ENCODE results near the gene TTLL11. TPM values are rescaled to one million over a fixed set of nuclear protein-coding genes. Genes with fewer than 3 reads are reported as not detected.

TTLL11 gene
- total and polyA plus RNA-seq, 4 donors, result 1.4 to 4.5 (median 3.6) TPM

DNA sequence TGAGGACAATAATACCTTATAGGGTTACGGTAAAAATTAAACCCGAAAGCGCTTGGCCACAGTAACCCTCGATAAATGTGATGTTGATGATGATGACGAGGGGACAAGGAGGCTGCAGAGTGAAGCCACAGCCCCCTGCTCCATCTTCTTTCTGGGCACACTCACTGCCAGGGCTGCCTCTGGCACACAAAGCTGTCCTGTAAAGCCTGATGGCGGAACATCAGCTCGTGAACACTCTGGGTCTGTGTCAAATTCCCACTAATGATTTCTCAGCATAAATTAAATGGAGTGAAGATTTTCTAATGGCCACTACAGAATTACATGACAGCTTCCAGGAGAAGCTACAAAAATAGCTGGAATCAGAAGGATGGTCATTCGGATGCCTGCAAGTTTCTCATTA, 142.2 kb downstream of the TTLL11 start:
- no peak overlapping the region for H3K9ac ChIP-seq (ENCODE audit: low read depth in 1 of 2, low read length in 2 of 2)
- H3K4me3 ChIP-seq (ENCODE audit: low read depth in 1 of 3, low read length in 3 of 3), result no peak overlapping the region
- no peaks in the 10 kb centered on the region for H3K9me3 ChIP-seq (ENCODE audit: control insufficient read depth in 4 of 4, low read length in 3 of 4)
- no peaks in the 10 kb centered on the region for H3K36me3 ChIP-seq (ENCODE audit: control insufficient read depth in 4 of 4, insufficient read depth in 3 of 4, low read depth in 1 of 4, low read length in 3 of 4)
- WGBS, result 90% methylated on average over 8 of the region's 8 CpGs
- DNase-seq (ENCODE audit: low spot score), result no peak
- no peaks in the 10 kb centered on the region for H3K4me1 ChIP-seq (ENCODE audit: control insufficient read depth in 4 of 4, insufficient read depth in 4 of 4, low read length in 3 of 4)
- TF ChIP-seq FOXA1 (IDR thresholded peaks at IDR 0.05) (no peak), HNF4A (conservative IDR thresholded peaks at IDR 0.05) (no peak), JUND (IDR thresholded peaks at IDR 0.05) (no peak), ZBTB33 (IDR thresholded peaks at IDR 0.05) (no peak), RAD21 (IDR thresholded peaks at IDR 0.05) (no peak), GABPA (IDR thresholded peaks at IDR 0.05 in 1 of 2, conservative IDR thresholded peaks at IDR 0.05 in 1 of 2) (no peak)
- no peak overlapping the region for H3K27ac ChIP-seq (ENCODE audit: low read depth in 1 of 2, low read length in 2 of 2)
- H3K27me3 ChIP-seq (ENCODE audit: control insufficient read depth in 4 of 4, insufficient read depth in 4 of 4, low read length in 3 of 4), result no peaks in the 10 kb centered on the region

DNA sequence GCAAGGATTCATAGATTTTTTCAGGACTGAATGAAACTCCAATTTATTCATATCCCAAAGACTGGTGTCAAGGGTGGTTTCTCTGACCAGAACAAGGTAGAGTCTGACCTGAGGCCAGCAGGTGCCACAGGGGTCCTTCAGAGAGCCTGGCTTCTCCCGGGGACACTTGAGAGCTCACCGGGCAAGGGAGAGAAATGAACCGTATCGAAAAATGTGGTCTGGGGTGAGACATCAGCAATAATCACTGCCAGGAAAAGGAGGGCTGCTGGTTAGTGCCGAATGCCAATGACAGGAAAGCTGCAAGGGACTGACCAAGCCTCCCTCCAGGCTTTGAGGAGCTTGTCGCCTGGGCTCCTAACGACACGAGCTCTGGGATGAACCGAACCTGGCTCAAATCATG, 142.7 kb downstream of the TTLL11 start:
- Histone ChIP-seq H3K36me3 (ENCODE audit: control insufficient read depth in 4 of 4, insufficient read depth in 3 of 4, low read depth in 1 of 4, low read length in 3 of 4) (no peaks in the 10 kb centered on the region), H3K9me3 (ENCODE audit: control insufficient read depth in 4 of 4, low read length in 3 of 4) (no peaks in the 10 kb centered on the region), H3K27me3 (ENCODE audit: control insufficient read depth in 4 of 4, insufficient read depth in 4 of 4, low read length in 3 of 4) (no peaks in the 10 kb centered on the region), H3K9ac (ENCODE audit: low read depth in 1 of 2, low read length in 2 of 2) (no peak overlapping the region), H3K4me1 (ENCODE audit: control insufficient read depth in 4 of 4, insufficient read depth in 4 of 4, low read length in 3 of 4) (no peaks in the 10 kb centered on the region), H3K27ac (ENCODE audit: low read depth in 1 of 2, low read length in 2 of 2) (no peak overlapping the region), H3K4me3 (ENCODE audit: low read depth in 1 of 3, low read length in 3 of 3) (no peak overlapping the region)
- DNase-seq (ENCODE audit: low spot score), result no peak
- TF ChIP-seq JUND (IDR thresholded peaks at IDR 0.05) (no peak), EGR1 (IDR thresholded peaks at IDR 0.05; ENCODE audit: low read depth in 2 of 2) (no peak), TAF1 (conservative IDR thresholded peaks at IDR 0.05) (no peak), HNF4G (IDR thresholded peaks at IDR 0.05) (no peak), HNF4A (conservative IDR thresholded peaks at IDR 0.05) (no peak), CTCF (IDR thresholded peaks at IDR 0.05; ENCODE audit: low read depth, low read length, missing input control) (no peak), ZBTB33 (IDR thresholded peaks at IDR 0.05) (no peak), GABPA (IDR thresholded peaks at IDR 0.05 in 1 of 2, conservative IDR thresholded peaks at IDR 0.05 in 1 of 2) (no peak), FOXA2 (IDR thresholded peaks at IDR 0.05) (no peak), SP1 (IDR thresholded peaks at IDR 0.05) (no peak), RXRA (IDR thresholded peaks at IDR 0.05) (no peak), FOXA1 (IDR thresholded peaks at IDR 0.05) (no peak), NR2F2 (IDR thresholded peaks at IDR 0.05) (no peak)
- TF ChIP-seq, protein P1, sequence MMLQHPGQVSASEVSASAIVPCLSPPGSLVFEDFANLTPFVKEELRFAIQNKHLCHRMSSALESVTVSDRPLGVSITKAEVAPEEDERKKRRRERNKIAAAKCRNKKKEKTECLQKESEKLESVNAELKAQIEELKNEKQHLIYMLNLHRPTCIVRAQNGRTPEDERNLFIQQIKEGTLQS (IDR thresholded peaks at IDR 0.05), result no peak
- 86% methylated on average over 9 of the region's 9 CpGs for WGBS
